ENCODE measurements around the gene SPATA3. TPM values are rescaled to one million over a fixed set of nuclear protein-coding genes. Genes with fewer than 3 reads are reported as not detected.
A peak's percentile ranks its signal among the peaks of the same experiment; 100 is the strongest.

Gene SPATA3
- total and polyA plus RNA-seq, 2 of the 13 experiments (the other 11 are each of a cell fraction or from before 2014, with no cell fraction given) = not detected

GRCh38 chr2:231056453-231057416, 60.8 kb downstream of the SPATA3 start, which contains the start of gene PSMD1 (continued):
- peak; percentile 86; the same call in 1 of the 2 replicates for TF ChIP-seq ZNF839 (CRISPR knock-in tag; IDR thresholded peaks at IDR 0.05; ENCODE audit: borderline replicate concordance)
- no peak for TF ChIP-seq JDP2 (CRISPR knock-in tag; IDR thresholded peaks at IDR 0.05; ENCODE audit: borderline replicate concordance)
- TF ChIP-seq, protein P1, sequence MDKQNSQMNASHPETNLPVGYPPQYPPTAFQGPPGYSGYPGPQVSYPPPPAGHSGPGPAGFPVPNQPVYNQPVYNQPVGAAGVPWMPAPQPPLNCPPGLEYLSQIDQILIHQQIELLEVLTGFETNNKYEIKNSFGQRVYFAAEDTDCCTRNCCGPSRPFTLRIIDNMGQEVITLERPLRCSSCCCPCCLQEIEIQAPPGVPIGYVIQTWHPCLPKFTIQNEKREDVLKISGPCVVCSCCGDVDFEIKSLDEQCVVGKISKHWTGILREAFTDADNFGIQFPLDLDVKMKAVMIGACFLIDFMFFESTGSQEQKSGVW (CRISPR knock-in tag; IDR thresholded peaks at IDR 0.05; ENCODE audit: borderline replicate concordance) = no peak
- TF ChIP-seq ZSCAN9 (CRISPR knock-in tag; IDR thresholded peaks at IDR 0.05; ENCODE audit: borderline replicate concordance) = peak; percentile 82
- TF ChIP-seq RARA (CRISPR knock-in tag; IDR thresholded peaks at IDR 0.05) = peak; percentile 29; the same call in 1 of the 2 replicates
- no peak for TF ChIP-seq SMARCC2 (IDR thresholded peaks at IDR 0.05)
- TF ChIP-seq ZNF83 (CRISPR knock-in tag; IDR thresholded peaks at IDR 0.05; ENCODE audit: borderline replicate concordance) = no peak
- TF ChIP-seq TSC22D2 (CRISPR knock-in tag; IDR thresholded peaks at IDR 0.05; ENCODE audit: borderline replicate concordance) = no peak
- TF ChIP-seq, protein P2, sequence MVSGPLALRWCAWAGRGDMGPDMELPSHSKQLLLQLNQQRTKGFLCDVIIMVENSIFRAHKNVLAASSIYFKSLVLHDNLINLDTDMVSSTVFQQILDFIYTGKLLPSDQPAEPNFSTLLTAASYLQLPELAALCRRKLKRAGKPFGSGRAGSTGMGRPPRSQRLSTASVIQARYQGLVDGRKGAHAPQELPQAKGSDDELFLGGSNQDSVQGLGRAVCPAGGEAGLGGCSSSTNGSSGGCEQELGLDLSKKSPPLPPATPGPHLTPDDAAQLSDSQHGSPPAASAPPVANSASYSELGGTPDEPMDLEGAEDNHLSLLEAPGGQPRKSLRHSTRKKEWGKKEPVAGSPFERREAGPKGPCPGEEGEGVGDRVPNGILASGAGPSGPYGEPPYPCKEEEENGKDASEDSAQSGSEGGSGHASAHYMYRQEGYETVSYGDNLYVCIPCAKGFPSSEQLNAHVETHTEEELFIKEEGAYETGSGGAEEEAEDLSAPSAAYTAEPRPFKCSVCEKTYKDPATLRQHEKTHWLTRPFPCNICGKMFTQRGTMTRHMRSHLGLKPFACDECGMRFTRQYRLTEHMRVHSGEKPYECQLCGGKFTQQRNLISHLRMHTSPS (CRISPR knock-in tag; IDR thresholded peaks at IDR 0.05; ENCODE audit: low read depth) = no peak
- 0 out of 2 replicates have a peak, but pooled peaks have one; percentile 20 for TF ChIP-seq ZNF678 (CRISPR knock-in tag; IDR thresholded peaks at IDR 0.05)
- TF ChIP-seq, protein P3, sequence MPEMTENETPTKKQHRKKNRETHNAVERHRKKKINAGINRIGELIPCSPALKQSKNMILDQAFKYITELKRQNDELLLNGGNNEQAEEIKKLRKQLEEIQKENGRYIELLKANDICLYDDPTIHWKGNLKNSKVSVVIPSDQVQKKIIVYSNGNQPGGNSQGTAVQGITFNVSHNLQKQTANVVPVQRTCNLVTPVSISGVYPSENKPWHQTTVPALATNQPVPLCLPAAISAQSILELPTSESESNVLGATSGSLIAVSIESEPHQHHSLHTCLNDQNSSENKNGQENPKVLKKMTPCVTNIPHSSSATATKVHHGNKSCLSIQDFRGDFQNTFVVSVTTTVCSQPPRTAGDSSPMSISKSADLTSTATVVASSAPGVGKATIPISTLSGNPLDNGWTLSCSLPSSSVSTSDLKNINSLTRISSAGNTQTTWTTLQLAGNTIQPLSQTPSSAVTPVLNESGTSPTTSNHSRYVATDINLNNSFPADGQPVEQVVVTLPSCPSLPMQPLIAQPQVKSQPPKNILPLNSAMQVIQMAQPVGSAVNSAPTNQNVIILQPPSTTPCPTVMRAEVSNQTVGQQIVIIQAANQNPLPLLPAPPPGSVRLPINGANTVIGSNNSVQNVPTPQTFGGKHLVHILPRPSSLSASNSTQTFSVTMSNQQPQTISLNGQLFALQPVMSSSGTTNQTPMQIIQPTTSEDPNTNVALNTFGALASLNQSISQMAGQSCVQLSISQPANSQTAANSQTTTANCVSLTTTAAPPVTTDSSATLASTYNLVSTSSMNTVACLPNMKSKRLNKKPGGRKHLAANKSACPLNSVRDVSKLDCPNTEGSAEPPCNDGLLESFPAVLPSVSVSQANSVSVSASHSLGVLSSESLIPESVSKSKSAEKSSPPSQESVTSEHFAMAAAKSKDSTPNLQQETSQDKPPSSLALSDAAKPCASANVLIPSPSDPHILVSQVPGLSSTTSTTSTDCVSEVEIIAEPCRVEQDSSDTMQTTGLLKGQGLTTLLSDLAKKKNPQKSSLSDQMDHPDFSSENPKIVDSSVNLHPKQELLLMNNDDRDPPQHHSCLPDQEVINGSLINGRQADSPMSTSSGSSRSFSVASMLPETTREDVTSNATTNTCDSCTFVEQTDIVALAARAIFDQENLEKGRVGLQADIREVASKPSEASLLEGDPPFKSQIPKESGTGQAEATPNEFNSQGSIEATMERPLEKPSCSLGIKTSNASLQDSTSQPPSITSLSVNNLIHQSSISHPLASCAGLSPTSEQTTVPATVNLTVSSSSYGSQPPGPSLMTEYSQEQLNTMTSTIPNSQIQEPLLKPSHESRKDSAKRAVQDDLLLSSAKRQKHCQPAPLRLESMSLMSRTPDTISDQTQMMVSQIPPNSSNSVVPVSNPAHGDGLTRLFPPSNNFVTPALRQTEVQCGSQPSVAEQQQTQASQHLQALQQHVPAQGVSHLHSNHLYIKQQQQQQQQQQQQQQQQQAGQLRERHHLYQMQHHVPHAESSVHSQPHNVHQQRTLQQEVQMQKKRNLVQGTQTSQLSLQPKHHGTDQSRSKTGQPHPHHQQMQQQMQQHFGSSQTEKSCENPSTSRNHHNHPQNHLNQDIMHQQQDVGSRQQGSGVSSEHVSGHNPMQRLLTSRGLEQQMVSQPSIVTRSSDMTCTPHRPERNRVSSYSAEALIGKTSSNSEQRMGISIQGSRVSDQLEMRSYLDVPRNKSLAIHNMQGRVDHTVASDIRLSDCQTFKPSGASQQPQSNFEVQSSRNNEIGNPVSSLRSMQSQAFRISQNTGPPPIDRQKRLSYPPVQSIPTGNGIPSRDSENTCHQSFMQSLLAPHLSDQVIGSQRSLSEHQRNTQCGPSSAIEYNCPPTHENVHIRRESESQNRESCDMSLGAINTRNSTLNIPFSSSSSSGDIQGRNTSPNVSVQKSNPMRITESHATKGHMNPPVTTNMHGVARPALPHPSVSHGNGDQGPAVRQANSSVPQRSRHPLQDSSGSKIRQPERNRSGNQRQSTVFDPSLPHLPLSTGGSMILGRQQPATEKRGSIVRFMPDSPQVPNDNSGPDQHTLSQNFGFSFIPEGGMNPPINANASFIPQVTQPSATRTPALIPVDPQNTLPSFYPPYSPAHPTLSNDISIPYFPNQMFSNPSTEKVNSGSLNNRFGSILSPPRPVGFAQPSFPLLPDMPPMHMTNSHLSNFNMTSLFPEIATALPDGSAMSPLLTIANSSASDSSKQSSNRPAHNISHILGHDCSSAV (CRISPR knock-in tag; IDR thresholded peaks at IDR 0.05; ENCODE audit: borderline replicate concordance) = no peak
- peak; percentile 79; the same call in 1 of the 2 replicates for TF ChIP-seq ZNF710 (CRISPR knock-in tag; IDR thresholded peaks at IDR 0.05; ENCODE audit: borderline replicate concordance)
